ENCODE data around the gene KDM5B.
"Not testable (repeated sequence)": the region's sequence is repeated elsewhere in the genome, so short reads cannot be mapped to it uniquely, and the experiment has no call there.

The KDM5B gene

GRCh38 chr1:202788800-202789199 is 19.4 kb downstream of the KDM5B start:
- no peak for DNase-seq

DNA sequence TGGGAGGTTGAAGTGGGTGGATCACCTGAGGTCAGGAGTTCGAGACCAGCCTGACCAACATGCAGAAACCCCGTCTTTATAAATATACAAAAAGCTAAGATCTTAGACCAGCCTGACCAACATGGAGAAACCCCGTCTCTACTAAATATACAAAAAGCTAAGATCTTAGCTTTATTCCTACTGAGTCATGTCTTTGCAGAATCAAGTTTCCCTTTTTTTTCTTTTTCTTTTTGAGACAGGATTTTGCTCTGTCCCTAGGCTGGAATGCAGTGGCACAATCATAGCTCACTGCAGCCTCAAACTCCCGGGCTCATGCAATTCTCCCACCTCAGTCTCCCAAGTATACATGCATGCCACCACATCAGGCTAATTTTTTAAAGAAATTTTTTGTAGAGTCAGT is 21.4 kb downstream of the KDM5B start:
- DNase-seq = no peak

- no peak for DNase-seq
These were observed 27.0 kb downstream of the KDM5B start for GRCh38 chr1:202781180-202781579.

DNA sequence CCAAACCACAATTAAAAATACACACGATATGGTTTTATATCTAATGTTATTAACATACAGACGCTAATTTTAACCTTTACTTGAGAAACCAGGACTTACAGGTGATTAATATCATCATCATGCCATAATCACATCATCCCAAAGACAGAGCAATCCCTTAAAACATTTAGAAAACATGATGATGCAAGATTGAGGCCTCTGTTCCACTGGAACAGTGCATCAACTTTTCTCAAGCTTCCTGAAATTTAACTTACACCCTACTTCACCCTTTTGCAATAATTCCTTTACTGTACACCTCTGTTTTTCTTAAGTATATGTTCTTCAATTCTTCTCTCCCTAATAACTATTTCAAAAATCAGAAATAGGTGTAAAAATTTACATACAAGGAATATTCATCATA is 38.1 kb downstream of the KDM5B start:
- no peak for DNase-seq

DNA sequence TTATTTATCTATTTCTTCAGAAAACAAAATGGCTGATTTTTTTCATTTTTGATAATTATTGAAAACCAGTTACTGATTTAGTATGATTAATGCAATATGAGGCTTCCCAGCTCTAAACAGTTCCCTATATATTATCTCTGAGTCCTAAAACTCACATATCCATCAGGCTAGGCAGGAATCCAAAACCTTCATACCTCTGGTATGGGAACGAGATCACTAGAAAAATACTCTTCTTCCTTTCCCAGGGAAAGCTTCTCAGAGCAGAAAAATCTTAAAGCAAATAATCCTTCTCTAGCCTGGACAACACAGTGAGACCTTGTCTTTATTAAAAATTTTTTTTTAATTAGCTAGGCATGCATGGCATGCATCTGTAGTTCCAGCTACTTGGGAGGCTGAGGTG is 42.5 kb downstream of the KDM5B start:
- DNase-seq = no peak

DNA sequence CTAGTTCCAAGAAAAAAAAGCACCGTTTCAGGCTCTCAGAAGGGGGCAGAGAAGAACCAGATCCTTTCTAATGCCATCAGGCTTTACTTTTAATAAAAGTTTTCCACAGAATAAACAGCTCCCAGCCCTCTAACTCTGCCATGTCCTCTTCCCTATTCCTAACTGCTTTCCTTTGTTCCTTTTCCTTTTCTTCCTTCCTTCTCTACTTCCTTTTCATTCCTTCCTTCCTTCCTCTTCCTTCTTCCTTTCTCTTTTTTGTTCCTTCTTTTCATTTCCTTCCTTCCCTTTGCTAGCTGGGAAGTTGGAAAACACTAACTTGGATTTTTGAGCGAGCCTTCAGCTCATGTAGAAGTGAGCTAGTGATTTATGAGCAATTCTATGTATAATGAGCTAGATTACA is 46.2 kb downstream of the KDM5B start:
- DNase-seq = no peak

- no peak for DNase-seq
These were observed 47.6 kb downstream of the KDM5B start for GRCh38 chr1:202760589-202760988.

DNA sequence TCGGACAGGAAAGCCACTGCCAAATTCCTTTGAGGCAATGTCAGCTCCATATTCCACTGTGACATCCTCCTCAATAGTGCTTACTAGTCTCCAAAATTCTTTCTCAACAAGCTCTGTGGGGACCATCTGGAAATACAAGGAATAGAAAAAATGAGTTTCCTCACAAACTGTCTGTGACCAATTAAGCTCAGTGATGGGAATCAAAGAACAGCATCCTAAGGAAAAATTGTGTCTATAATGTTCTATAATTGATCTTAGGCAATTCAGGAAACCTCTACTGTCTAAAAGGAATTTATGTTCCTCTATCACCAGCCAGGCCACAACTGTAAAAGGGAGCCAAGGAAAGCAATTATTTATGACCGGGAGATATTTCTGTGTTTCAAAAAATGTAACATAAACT is 51.8 kb downstream of the KDM5B start:
- no peak for DNase-seq

GRCh38 chr1:202754293-202754692 is 53.9 kb downstream of the KDM5B start:
- DNase-seq = no peak

GRCh38 chr1:202752774-202753173 is 55.4 kb downstream of the KDM5B start:
- DNase-seq = no peak

DNA sequence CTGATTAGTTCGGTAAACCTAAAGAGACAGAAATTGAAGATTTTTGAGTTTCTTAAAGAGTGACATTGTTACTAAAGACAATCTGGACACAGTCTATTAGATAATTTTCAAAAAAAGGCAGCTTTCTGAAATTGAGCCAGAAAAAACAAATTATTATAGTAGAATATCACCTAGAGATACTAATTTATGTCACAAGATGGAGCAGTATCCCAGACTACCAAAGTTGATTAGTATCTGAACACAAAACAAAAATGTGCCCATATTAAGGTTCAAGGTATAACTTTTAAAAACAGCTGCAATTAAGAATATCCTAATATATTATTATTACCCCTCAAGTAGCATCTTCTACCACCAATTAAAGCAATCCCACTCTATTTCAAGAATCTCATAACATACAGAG is 57.5 kb downstream of the KDM5B start:
- DNase-seq = no peak

- DNase-seq = no peak
These were observed 58.2 kb downstream of the KDM5B start for GRCh38 chr1:202750024-202750423.

DNA sequence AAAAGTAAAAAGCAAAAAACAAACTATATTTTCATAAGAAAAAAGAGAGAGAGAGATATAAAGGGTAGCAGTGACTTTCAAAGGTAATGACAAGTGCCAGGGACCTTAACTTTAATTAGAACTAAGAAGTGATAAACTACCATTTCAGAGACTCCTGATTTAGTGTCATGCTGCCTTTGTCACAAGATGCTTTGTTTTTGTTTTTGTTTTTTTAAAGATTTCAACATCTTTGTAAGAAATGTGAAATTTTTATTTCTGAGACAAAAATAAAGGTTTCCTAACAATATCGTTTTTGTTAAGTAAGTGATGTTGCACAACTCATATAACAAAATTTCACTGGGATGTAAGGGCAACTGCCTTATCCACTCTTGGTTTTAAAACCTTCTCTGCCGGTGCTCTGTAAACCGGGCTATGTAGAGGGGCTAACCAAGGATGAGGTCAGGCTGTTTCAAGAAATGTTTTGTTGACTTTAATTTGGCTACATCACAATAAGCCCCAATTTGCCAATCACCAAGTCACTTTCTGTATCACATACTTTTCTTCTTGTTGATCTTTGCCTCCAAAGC is 62.8 kb downstream of the KDM5B start:
- no peak for DNase-seq

- DNase-seq = not testable (repeated sequence)
These were observed 63.5 kb downstream of the KDM5B start for GRCh38 chr1:202744770-202745169.

- no peak for DNase-seq
These were observed 65.7 kb downstream of the KDM5B start for GRCh38 chr1:202742496-202742895.

DNA sequence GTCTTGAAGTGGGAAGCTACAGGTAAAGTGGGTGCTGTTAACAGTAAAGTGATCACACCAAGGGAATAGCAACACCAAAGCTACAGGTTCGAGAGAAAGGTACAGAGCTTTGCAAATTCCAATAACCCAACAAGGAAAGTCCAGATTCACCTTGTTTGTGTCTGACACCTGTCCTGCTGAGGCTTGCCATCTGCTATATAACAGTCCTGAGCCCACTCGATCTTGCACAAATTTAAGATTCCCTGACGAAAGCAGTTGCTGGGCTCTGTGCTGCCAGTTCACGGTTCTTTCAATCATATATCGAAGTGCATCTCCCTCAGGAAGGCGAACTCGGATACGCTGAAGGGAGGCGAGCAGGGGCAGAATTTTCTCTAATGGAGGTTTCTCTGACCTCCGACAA is 75.0 kb downstream of the KDM5B start:
- no peak for DNase-seq

GRCh38 chr1:202728951-202729350 is 79.3 kb downstream of the KDM5B start:
- DNase-seq = no peak

DNA sequence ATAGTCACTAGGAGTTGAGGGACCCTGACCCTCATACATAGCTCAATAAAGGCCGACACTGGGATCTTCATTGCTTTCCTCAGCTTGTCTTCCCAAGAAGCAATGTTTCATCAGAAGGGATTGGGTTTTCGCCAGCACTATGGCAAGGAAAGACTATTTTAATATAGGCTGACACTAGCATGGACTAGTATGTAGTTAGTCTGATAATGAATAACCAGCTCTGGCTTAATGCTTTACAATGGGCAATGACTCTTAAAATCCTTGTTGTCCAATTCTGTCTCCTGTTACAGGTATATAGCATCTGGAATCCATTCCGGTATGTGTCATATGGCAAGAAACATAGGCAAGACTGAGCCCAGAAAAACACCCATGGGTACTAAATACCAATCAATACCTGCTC is 82.7 kb downstream of the KDM5B start:
- no peak for DNase-seq

GRCh38 chr1:202723708-202724107 is 84.5 kb downstream of the KDM5B start:
- DNase-seq = no peak

GRCh38 chr1:202723046-202723445 is 85.2 kb downstream of the KDM5B start:
- DNase-seq = not testable (repeated sequence)

DNA sequence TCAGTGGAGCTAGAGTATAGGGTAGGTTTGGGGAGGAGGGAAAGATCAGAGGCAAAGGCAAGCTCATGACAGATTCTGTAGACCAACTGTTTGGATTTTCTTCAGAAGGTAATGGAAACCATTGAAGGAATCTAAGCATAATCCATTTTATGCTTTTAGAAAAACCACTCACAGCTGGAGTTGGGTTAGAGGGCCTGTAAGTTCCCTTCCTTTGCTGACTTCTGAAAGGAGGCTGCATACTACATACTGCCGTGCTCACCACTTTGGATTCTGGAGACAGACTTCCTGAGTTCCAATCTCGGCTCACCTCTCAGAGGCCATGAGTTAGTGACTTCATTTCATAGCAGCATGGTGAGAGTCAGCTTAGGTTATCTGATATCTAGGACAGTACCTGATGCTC is 91.6 kb downstream of the KDM5B start:
- no peak for DNase-seq

GRCh38 chr1:202714202-202714601 is 94.0 kb downstream of the KDM5B start:
- DNase-seq = not testable (repeated sequence)

DNA sequence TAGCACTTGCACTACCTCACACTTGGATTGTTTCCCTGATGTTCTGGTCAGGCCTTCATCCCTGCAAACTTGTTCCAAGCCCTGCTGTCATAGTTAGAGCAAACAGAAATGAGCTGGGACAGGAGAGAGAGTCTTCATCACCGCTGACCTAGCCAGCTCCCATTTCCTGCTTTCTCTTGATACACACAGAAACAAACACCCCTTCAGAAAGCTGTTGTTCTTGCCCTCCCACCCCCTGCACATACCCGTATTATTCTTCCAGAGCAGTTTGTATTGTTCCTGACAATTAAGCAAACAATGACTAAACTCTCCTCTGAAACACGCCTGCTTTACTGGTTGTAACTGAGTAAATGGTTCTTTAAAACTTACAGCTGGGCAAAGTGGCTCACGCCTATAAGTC is 95.1 kb downstream of the KDM5B start:
- no peak for DNase-seq

- no peak for DNase-seq
These were observed 96.1 kb downstream of the KDM5B start for GRCh38 chr1:202711949-202712635.

Measured in stimulated activated naive CD4-positive, alpha-beta T cell treated with Interleukin-2 at 50 U/mL for 16 hours (primary cell).